ENCODE measurements around the gene GBA3.

GBA3 gene

GRCh38 chr4:22688236-22688635, 4.5 kb upstream of the GBA3 start:
- no peak for TF ChIP-seq CTCF (conservative IDR thresholded peaks at IDR 0.05; ENCODE audit: low read depth, low read length)
- DNase-seq (ENCODE audit: low read depth) = peak; percentile 4
- H3K4me3 ChIP-seq (ENCODE audit: low read depth, low read length) = no peak overlapping the region

GRCh38 chr4:22689428-22689827, 3.3 kb upstream of the GBA3 start:
- no peak for TF ChIP-seq CTCF (conservative IDR thresholded peaks at IDR 0.05; ENCODE audit: low read depth, low read length)
- H3K4me3 ChIP-seq (ENCODE audit: low read depth, low read length) = no peak overlapping the region
- no peak for DNase-seq (ENCODE audit: low read depth)

- TF ChIP-seq CTCF (conservative IDR thresholded peaks at IDR 0.05; ENCODE audit: low read depth, low read length) = no peak
- no peak overlapping the region for H3K4me3 ChIP-seq (ENCODE audit: low read depth, low read length)
- DNase-seq (ENCODE audit: low read depth) = no peak
These were observed 2.3 kb downstream of the GBA3 start for GRCh38 chr4:22695029-22695428.

- no peak for DNase-seq (ENCODE audit: low read depth)
- TF ChIP-seq CTCF (conservative IDR thresholded peaks at IDR 0.05; ENCODE audit: low read depth, low read length) = no peak
- no peak overlapping the region for H3K4me3 ChIP-seq (ENCODE audit: low read depth, low read length)
These were observed 3.2 kb downstream of the GBA3 start for GRCh38 chr4:22695917-22696316.

DNA sequence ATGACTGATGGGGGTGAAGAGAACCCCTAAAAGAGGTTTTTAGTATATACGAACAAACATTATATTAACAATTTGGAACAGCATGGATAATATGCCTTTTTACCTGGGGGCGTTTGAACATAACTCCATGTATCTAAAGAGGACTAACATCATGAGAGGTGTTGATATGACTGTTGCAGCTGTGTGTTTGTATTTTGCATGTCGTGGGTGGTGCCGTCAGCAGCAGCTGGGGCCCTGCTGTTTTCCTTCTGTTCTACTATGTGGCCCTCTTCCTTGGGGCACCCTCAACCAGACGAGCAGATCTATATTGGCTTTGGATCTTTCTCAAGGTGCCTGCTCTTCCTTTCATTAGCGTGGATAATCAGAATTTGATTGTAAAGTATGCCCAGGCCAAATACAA, 11.2 kb downstream of the GBA3 start:
- TF ChIP-seq CTCF (conservative IDR thresholded peaks at IDR 0.05; ENCODE audit: low read depth, low read length) = no peak
- H3K4me3 ChIP-seq (ENCODE audit: low read depth, low read length) = no peak overlapping the region
- no peak for DNase-seq (ENCODE audit: low read depth)

GRCh38 chr4:22707390-22707789, 14.7 kb downstream of the GBA3 start:
- no peak for DNase-seq (ENCODE audit: low read depth)
- TF ChIP-seq CTCF (conservative IDR thresholded peaks at IDR 0.05; ENCODE audit: low read depth, low read length) = no peak
- no peak overlapping the region for H3K4me3 ChIP-seq (ENCODE audit: low read depth, low read length)

GRCh38 chr4:22708961-22709360, 16.2 kb downstream of the GBA3 start:
- no peak for DNase-seq (ENCODE audit: low read depth)
- TF ChIP-seq CTCF (conservative IDR thresholded peaks at IDR 0.05; ENCODE audit: low read depth, low read length) = no peak
- no peak overlapping the region for H3K4me3 ChIP-seq (ENCODE audit: low read depth, low read length)
